Left ventricle myocardium superior (tissue), 1 donor: Measurements from ENCODE around the gene MTCL1. TPM values are rescaled to one million over a fixed set of nuclear protein-coding genes. Genes with fewer than 3 reads are reported as not detected.

Source experiments
- ATAC-seq: fragments of 200-7000 bp; cut with Tn5 transposase; one replicate; pipeline ENCODE4 v1.9.1; 2020; ENCODE audit warnings: mild to moderate bottlenecking, moderate library complexity
- DNase-seq: peaks from one replicate; pipeline ENCODE4 v3.0.0-alpha.2; 2020
- intact Hi-C: fragments of 100-400 bp; cut with micrococcal nuclease; formaldehyde crosslinking; loops from one replicate; pipeline ENCODE4 v1.11.0; 2022
- total RNA-seq: library from RNA; stranded (reverse); fragmentation: NEBNext Ultra II Directional; extraction: Animal tissue kit (Norgen Biotek cat#: 25700); gene quantifications from one replicate; pipeline ENCODE4 v1.2.1, GENCODE V29; 2021
- donor health status: DM: no; HTN: yes; CAD: no; lungs with severe emphysema.

The MTCL1 gene
- total RNA-seq, 1 donor from 2014 or later = 6.7 TPM

DNA sequence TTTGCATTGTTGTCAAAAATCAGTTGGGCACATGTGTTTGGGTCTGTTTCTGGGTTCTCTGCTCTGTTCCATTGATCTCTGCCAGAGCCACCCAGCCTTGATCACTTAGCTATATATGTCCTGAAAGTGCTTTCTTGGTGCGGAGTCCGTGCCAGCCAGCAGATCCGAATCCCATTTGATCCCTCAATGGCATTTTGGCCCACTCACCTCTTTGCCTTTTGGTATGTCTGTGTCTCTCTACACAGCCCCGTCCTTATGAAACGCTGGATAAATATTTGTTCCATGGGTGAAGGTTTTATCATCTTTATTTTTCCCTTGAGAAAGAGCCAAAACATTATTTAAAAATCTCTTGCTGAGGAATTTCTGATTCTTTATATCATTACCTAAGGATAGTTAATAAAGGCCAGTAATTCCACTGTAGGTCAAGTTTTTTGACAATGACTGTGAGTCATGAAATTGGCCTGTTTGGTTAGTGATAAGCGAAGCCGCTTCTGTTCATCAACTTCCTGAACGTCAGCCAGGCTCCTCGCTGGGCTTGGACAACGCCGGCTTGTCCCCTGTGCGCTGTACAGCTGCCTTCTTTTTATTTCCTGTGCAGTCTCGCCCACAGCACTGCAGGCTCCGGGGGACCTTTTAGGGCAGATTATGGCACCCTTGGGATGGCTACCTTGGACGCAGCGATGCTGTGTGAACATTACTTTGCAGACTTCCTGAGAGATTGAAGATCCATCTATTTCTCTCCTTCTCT, 24.9 kb downstream of the MTCL1 start:
- peak; percentile 69 for DNase-seq
- intact Hi-C loops = no loop called here
- ATAC-seq = peak; percentile 95

GRCh38 chr18:8732442-8733360, 27.3 kb downstream of the MTCL1 start:
- intact Hi-C loops = no loop called here
- DNase-seq (no peak), ATAC-seq (no peak)

DNA sequence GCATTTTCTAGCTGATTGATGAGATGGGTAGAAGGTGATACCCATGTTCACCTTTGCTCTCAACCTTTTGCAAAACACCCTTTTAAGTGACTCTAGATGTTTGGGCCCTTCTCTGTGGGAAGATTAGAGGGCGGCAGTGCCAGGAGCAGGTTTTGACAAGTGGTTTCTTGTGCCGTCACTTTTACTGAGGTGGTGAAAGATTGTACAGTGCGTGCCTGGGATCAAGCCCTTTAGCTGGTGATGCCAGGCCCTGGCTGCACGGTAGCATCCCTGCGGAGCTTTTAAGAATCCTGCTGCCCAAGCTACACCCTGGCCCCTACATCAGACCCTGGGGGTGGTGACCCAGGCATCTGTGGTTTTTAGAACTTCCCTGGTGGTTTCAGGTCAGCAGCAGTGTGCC, 29.1 kb downstream of the MTCL1 start:
- DNase-seq (peak; percentile 33), ATAC-seq (peak; percentile 75)
- intact Hi-C loops = no loop called here

- intact Hi-C loops = no loop called here
- DNase-seq (no peak), ATAC-seq (no peak)
These were observed 29.9 kb downstream of the MTCL1 start for GRCh38 chr18:8735274-8735673.

GRCh38 chr18:8741117-8741516, 35.8 kb downstream of the MTCL1 start:
- intact Hi-C loops = no loop called here
- ATAC-seq = no peak
- no peak for DNase-seq

GRCh38 chr18:8741532-8741931, 36.2 kb downstream of the MTCL1 start:
- no peak for DNase-seq
- intact Hi-C loops = no loop called here
- ATAC-seq = no peak

DNA sequence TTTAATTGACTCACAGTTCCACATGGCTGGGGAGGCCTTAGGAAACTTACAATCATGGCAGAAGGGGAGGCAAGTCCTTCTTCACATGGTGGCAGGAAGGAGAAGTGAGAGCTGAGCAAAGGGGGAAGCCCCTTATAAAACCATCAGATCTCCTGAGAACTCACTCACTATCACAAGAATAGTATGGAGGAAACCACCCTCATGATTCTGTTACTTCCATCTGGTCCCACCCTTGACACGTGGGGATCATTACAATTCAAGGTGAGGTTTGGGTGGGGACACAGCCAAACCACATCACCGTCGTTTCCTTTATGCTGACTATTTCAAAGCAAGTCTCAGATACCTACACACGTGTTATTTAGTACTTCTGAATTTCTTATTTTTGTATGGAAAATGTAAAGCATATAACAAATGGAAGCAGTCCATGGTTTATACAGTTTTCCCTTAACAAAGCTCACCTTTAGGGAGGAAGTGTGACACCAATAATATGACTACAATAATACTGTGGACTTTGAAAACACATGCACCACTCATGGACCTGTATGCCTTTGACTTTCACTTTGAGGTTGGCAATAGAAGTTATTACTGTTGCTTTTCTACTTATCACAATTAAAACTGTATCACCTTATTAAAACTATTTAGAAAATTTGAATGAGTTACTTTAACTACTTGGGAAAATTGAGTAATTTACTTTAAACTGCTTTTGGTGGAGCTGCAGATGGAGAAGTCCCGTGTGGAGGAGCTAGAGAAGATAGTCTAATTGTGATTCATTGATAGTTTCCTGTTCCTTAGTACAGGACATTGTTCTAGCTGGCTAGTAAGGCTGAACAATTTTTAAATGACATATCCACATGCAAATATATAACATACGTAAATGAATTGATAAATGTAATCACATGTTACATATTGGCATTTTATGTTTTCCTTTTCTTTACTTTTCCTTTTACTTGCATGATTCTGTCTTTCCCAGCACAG, 37.3 kb downstream of the MTCL1 start:
- ATAC-seq (no peak), DNase-seq (no peak)
- intact Hi-C loops = no loop called here

DNA sequence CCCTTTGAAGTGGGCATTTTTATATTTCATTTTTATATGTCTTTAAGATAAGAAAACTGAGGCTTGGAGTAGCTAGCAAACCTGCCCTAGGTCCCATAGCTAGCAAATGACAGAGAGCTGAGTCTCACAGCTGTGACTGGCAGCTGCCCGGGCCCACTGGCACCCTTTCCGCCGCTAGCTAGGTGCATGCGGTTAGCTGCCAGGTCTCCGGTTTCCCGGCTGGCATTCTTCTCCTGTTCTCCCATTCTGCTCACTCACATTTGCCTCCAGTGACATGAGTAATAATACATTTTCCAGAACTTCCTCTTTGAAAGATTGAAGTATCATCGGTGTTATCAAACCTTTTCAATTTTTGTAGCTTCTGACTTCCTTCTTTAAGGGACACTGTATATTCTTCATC, 38.7 kb downstream of the MTCL1 start:
- no peak for DNase-seq
- intact Hi-C loops = no loop called here
- ATAC-seq = no peak

- ATAC-seq (no peak), DNase-seq (no peak)
- intact Hi-C loops = no loop called here
These were observed 39.3 kb downstream of the MTCL1 start for GRCh38 chr18:8744656-8745055.

DNA sequence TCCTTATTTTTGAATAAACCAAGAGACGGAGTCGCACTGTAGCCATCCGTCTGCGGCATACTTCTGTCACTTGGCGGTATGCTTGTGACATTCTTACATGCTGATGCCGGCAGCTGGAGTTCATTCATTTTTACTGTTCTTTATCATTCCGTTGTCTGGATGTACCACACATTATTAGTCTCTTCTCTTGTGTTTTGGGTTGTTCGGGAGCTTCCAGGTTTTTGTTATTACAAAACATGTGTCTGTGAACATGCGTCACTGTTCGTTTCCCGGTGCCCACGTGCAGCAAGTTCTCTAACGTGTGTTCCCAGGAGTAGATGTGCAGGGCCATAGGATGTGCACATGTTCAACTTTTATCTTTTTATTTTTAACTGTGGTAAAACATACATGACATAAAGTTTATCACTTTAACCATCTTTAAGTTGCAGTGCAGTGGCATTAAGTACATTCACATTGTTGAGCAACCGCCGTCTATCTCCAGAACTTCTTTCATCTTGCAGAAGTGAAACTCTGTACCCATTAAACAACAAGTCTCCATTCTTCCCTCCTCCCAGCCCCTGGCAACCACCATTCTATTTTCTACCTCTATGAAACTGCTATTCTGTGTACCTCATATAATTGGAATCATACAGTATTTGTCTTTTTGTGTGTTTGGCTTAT, 40.1 kb downstream of the MTCL1 start:
- DNase-seq (no peak), ATAC-seq (no peak)
- intact Hi-C loops = no loop called here

- ATAC-seq (no peak), DNase-seq (no peak)
- intact Hi-C loops = no loop called here
These were observed 42.1 kb downstream of the MTCL1 start for GRCh38 chr18:8747440-8747937.

- DNase-seq (no peak), ATAC-seq (no peak)
- intact Hi-C loops = no loop called here
These were observed 44.1 kb downstream of the MTCL1 start for GRCh38 chr18:8749492-8749891.

DNA sequence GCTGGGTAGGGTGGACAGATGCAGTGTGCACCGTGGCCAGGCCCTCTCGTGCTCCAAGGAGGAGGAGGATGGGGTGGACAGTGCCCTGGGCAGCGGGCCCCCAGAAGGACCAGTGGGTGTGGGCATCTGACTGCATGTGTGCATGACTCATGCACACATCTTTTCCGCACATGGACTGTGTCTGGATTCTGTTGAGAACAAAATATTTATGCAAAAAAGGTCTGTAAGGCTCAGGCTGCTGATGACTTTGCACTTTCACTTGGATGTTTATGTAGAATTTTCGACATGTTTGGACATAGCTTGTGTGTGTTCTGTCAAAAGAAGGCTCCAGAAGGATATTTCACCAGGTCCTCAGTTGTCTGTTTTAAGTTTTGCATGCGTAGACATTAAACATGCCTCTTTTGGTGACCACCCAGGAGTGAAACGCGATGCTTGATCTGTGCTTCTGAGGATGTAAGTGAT, 45.6 kb downstream of the MTCL1 start:
- DNase-seq = no peak
- no peak for ATAC-seq
- intact Hi-C loops = no loop called here

- intact Hi-C loops = no loop called here
- no peak for DNase-seq
These were observed 46.3 kb downstream of the MTCL1 start for GRCh38 chr18:8751692-8752091.

DNA sequence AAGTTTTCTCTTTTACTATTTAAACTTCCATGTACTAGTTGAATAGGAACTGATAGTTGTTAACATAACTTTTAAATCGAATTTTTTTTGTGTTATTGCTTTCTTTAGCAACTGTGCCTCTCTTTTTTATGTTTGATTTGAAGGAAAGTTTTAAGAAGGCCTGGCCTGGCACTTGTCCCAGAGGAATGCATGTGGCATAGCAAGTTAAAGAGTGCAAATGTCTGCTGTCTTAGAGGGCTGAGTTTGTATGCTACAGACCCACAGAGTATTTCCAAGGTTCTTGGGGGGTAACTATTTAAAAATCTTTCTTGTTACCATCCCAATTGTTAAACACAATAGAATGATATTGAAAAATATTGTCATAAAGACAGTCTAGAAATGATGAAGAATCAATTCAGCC, 47.0 kb downstream of the MTCL1 start:
- ATAC-seq (no peak), DNase-seq (no peak)
- intact Hi-C loops = no loop called here

More at GRCh38 chr18:8751692-8752091, 46.3 kb downstream of the MTCL1 start:
- no peak for ATAC-seq

GRCh38 chr18:8754995-8755960, 49.9 kb downstream of the MTCL1 start:
- no peak for DNase-seq
- intact Hi-C loops = no loop called here
- ATAC-seq = no peak

DNA sequence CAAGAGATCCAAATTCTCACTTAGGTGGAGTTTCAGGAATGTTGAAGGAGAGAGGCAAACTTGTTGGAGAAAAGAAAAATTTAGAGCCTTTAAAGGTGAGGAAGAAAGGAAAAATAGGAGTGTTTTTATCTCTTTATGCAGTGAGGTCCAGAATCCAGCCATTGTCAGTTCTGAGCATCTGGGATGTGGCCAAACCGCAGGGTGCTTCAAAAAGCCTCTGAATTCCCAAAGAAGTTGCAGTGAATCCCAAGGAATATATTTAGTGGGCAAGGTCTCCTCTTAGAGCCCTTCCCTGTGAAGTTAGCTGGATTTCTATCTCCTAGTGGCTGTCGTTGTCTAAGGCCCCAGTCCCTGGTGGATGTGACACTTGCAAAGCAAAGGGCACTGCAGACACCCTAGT, 51.2 kb downstream of the MTCL1 start:
- DNase-seq (no peak), ATAC-seq (no peak)
- intact Hi-C loops = no loop called here
